Activated CD8-positive, alpha-beta memory T cell treated with anti-CD3 and anti-CD28 coated beads for 1 hour (primary cell): ENCODE data around the gene ANKRD11.
"Not testable (repeated sequence)": the region's sequence is repeated elsewhere in the genome, so short reads cannot be mapped to it uniquely, and the experiment has no call there.

ENCODE experiments used
- DNase-seq, 2 donors: peaks; one replicate each; pipeline ENCODE4 v3.0.0-alpha.2; 2020; ENCODE audit warnings: low read depth in 1 of 2; ENCODE audit errors: extremely low read depth in 1 of 2

Gene ANKRD11

GRCh38 chr16:89275284-89275584 is 215.1 kb downstream of the ANKRD11 start:
- DNase-seq, result no peak

GRCh38 chr16:89274561-89275283 is 215.6 kb downstream of the ANKRD11 start:
- DNase-seq, result no peak

- no peak for DNase-seq
These were observed 216.5 kb downstream of the ANKRD11 start for GRCh38 chr16:89273741-89274472.

- no peak for DNase-seq
These were observed 217.7 kb downstream of the ANKRD11 start for GRCh38 chr16:89272631-89273030.

- no peak for DNase-seq
These were observed 219.6 kb downstream of the ANKRD11 start for GRCh38 chr16:89270666-89271345.

- DNase-seq, result no peak
These were observed 220.3 kb downstream of the ANKRD11 start for GRCh38 chr16:89269805-89270665.

- no peak for DNase-seq
These were observed 221.2 kb downstream of the ANKRD11 start for GRCh38 chr16:89268987-89269735.

- no peak for DNase-seq
These were observed 221.8 kb downstream of the ANKRD11 start for GRCh38 chr16:89268585-89268984.

GRCh38 chr16:89267746-89268145 is 222.6 kb downstream of the ANKRD11 start:
- DNase-seq, result not testable (repeated sequence)

- no peak for DNase-seq
These were observed 223.7 kb downstream of the ANKRD11 start for GRCh38 chr16:89266521-89267134.

GRCh38 chr16:89265647-89266046 is 224.7 kb downstream of the ANKRD11 start:
- DNase-seq, result no peak

GRCh38 chr16:89264800-89265550 is 225.4 kb downstream of the ANKRD11 start:
- DNase-seq, result no peak

GRCh38 chr16:89261691-89262563 is 228.4 kb downstream of the ANKRD11 start:
- DNase-seq, result no peak

- DNase-seq, result not testable (repeated sequence)
These were observed 230.5 kb downstream of the ANKRD11 start for GRCh38 chr16:89259901-89260300.

- DNase-seq, result no peak
These were observed 232.4 kb downstream of the ANKRD11 start for GRCh38 chr16:89257757-89258465.

GRCh38 chr16:89257281-89257731 is 233.1 kb downstream of the ANKRD11 start:
- no peak for DNase-seq

GRCh38 chr16:89256651-89257254 is 233.6 kb downstream of the ANKRD11 start:
- peak; percentile 58 to 67 for DNase-seq
